ENCODE measurements around the gene STKLD1.

STKLD1 gene

DNA sequence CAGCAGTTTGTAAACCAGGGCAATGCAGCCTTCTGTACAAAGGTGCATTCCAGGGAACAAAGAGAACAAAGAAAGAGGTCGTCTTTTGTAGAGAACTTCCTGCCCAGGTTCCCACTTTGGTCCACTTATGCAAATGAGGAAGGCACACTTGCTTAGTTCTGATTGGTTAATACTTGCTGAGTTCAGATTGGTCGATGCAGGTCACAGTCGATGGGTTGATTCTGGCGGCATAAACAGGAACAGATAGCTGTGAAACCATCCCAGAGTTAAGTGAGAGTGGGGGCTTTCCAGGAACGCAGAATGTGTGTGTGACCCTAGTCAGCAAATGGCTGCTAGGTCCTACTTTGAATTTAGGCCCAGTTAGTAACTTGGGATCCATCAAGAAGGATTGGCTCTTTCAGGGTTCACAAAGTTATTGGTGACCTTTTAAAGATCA is 44.2 kb downstream of the STKLD1 start:
- no peak for DNase-seq

DNA sequence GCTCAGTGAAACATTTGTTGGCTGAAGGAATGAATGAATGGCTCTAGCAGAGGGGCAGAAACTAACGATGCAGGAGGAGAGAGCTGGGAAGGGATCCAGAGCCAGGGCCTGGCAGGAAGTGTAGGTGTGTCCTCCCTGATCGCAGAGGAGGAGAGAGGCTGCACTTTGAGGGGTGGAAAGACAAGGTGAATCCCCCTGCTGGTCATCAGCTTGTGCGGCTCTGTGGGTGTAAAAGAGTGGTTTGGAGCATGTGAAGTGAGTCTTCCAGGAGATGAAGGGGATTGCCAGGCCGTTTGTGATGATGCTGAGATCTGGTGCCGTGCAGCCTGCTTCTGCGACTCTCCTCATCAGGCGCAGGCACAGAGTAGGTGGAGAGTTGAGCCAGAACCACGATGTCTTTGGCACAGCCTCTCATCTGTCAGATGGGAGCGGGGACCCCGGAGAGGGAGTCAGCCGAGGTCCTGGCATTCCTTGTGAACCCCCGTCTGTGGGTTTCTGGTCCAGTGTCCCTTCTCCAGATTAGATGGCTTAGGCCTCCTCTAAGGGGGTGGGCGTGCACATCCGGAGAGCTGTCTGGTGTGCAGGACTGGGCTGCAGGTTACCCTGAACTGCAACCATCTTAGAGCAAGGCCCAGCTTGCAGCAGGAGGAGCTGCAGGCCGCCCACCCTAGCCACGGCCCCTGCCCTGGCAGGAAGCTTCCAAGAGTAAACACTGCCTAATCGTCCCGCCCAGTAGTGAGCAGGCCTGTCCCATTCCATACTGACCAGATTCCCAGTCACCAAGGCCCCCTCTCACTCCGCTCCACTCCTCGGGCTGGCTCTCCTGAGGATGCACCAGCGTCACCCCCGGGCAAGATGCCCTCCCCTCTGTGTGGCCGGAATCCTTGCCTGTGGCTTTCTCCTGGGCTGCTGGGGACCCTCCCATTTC is 45.7 kb downstream of the STKLD1 start, which contains the start of gene ADAMTS13:
Gene ADAMTS13 (plus strand): TSS at position 753 of the 928 bp plus-strand sequence. CDS start 77 bp downstream, at position 830.
- no peak for DNase-seq

DNA sequence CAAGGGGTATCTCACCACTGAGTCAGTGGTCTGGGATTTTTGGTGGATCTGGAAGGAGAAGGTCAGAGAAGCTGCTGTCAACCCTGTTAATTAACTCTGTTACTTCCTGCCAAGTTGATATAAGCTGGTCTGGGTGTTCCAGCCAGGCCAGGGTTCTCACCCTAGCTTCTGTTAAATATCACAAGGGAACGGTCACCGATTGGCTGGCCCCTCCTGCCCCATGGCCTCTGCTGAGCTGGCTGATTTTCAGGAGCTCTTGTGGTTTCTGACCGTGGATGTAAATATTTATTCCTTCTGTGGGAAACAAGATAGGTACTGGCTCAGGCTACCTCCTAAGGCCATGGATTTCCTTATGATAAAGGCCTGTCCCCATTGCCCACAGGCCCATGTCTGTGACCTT is 47.0 kb downstream of the STKLD1 start:
- DNase-seq, result no peak

DNA sequence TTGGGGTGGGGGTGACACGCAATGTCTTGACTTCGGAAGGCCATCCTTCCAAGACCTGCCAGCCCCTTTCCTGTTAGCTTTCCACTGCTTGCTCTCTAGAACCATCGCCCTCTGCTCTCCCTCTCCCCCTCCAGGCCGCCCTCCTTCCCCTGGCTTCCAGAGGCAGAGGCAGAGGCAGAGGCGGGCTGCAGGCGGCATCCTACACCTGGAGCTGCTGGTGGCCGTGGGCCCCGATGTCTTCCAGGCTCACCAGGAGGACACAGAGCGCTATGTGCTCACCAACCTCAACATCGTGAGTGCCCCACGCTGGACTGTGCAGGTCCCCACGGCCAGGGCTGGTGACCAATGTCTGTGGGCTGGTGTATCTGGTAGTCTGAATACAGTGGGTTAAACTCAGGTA is 48.0 kb downstream of the STKLD1 start:
- no peak for DNase-seq

DNA sequence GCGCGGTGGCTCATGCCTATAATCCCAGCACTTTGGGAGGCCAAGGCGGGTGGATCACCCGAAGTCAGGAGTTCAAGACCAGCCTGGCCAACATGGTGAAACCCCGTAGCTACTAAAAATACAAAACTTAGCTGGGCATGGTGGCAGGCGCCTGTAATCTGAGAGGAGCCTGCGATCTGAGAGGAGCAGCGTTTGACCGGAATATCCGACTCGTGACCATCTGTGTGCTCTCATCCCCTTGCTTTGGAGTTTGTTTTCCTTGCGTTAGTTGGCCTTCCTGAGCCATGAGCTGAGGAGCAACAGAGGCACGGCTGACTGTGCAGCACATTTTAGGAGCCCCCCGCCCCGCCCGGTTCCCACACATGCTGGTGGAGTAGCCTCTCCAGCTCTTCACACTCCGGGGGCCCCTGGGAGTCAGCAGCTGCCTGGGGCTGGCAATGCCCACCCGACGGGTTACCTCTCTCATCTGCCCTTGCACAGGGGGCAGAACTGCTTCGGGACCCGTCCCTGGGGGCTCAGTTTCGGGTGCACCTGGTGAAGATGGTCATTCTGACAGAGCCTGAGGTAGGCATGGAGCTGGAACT is 49.0 kb downstream of the STKLD1 start:
- DNase-seq, result no peak

DNA sequence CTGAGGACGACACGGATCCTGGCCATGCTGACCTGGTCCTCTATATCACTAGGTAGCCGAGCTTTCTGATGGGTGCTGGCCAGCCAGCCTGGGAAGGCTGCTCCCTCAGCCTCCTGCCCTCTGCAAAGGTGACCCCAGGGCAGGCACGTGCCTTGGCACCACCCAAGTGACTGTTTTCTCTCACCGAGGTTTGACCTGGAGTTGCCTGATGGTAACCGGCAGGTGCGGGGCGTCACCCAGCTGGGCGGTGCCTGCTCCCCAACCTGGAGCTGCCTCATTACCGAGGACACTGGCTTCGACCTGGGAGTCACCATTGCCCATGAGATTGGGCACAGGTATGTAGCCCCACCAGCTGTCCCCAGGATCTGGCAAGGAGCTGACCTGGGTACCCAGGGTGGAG is 49.8 kb downstream of the STKLD1 start:
- no peak for DNase-seq

DNA sequence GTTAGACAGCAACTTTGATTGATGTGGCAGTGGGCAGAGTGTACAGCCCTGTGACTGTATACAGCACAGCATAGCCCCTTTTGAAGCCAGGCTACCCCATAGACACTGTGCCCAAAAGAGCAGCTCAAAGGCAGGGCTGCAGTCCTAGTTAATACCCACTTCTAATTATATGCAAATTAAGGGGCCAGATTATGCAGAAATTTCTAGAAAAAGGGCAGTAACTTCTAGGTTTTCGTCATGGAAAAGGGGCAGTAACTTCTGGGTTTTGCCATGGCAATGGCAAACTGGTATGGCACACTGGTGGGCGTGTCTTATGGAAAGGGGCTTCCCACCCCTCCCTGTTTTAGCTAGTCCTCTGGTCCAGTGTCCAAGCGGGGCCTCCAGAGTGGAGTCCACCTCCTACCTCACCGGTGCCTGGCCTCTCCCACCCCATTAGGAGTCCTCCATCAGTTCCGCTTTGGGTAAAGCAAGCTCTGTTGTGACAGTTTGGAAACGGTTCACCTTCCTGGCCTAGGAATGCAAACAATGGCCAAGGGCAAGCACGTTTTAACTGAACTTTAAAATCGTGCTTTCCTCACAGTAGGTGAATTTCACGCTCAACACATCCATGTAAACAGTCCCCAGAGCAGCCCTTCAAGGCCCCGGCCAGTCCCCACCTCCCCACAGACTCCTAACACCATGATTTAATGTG is 51.6 kb downstream of the STKLD1 start:
- DNase-seq, result no peak

DNA sequence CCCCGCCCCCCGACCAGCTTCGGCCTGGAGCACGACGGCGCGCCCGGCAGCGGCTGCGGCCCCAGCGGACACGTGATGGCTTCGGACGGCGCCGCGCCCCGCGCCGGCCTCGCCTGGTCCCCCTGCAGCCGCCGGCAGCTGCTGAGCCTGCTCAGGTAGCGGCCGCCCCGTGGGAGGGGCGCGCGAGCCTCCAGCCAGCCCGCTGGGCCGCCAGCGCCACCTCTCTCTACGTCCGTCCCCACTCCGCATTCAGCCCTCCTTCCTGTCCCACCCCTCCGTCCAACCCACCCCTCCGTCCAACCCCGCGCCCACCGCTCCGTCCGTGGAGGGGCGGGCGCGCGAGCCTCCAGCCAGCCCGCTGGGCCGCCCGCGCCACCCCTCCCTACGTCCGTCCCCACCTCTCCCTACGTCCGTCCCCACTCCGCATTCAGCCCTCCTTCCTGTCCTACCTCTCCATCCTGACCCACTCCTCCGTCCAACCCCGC is 52.5 kb downstream of the STKLD1 start:
- DNase-seq, result no peak

DNA sequence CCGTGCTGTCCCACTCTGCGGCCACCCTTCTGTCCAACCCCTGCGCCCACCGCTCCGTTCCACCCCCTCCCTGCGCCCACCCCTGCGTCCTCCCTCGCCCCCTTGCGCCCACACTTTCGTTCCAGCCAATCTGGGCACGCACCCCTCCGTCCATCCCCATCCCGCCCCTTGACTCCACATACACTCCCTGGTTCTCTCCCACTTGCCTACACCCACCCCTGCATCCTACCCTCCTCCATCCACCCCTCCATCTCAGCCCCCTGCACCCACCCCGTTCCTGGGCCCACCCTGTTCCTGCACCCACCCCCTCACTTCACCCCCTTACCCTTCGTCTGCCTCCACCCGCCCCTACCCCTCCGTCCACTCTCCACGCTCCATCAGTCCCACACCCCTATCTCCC is 53.0 kb downstream of the STKLD1 start:
- DNase-seq, result no peak

DNA sequence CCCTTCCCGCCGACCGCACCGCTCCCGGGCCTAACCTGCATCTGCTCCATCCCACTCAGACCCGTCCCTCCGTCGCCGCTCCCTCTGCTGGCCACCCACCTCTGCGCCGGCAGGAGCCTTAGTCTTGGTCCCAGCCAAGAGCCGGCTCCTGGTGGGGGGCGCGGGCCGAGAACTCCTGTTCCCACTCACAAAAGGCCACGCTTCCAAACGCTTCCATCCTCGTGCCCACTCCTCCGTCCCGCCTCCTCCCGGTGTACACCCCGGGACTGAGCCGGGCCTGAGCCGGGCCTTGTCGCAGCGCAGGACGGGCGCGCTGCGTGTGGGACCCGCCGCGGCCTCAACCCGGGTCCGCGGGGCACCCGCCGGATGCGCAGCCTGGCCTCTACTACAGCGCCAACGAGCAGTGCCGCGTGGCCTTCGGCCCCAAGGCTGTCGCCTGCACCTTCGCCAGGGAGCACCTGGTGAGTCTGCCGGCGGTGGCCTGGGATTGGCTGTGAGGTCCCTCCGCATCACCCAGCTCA is 53.5 kb downstream of the STKLD1 start:
- DNase-seq, result peak; percentile 30

DNA sequence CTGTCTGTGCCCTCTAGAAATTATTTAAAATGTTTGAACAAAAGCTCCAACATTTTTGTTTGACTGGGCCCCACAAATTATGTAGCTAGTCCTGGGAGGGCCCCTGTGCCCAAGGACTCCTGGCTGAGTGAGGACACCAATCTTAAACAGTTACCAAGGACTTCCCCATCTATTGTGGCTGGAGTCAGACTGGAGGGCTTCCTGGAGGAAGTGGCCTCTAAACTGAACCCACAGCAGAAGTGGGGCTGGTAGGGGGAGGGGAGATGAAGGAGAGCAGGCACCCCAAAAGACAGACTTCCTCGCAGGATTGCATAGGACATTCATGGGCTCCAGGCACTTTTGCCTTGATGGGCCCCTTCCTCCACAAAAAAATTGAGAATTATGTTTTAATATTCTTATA is 54.1 kb downstream of the STKLD1 start:
- DNase-seq, result no peak

DNA sequence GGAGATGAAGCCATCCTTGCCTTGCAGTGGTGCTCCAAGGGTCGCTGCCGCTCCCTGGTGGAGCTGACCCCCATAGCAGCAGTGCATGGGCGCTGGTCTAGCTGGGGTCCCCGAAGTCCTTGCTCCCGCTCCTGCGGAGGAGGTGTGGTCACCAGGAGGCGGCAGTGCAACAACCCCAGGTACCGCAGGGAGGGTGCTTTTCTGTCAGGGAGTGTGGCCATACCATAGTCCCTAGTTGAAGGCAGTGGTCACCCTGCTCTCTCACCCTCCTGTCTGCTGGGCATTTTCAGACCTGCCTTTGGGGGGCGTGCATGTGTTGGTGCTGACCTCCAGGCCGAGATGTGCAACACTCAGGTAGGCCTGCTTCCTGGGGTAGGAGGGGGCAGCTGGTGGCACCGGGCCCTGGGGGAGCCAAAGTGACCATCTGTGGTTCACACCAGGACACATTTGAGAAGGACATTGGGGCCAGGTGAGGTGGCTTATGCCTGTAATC is 57.2 kb downstream of the STKLD1 start:
- DNase-seq, result no peak

DNA sequence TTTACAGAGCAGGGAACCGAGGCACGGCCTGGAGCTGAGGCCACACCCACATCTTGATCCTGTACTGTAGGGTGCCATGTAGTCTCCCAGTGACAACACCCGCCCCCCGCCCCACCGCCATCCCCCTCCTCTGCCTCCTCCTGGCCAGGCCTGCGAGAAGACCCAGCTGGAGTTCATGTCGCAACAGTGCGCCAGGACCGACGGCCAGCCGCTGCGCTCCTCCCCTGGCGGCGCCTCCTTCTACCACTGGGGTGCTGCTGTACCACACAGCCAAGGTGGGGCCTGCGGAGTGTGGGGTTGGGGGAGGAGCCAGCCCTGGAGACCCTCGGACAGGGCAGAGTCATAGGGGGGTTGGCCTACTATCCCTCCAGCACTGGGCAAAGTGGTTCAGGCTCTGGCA is 60.5 kb downstream of the STKLD1 start:
- no peak for DNase-seq

DNA sequence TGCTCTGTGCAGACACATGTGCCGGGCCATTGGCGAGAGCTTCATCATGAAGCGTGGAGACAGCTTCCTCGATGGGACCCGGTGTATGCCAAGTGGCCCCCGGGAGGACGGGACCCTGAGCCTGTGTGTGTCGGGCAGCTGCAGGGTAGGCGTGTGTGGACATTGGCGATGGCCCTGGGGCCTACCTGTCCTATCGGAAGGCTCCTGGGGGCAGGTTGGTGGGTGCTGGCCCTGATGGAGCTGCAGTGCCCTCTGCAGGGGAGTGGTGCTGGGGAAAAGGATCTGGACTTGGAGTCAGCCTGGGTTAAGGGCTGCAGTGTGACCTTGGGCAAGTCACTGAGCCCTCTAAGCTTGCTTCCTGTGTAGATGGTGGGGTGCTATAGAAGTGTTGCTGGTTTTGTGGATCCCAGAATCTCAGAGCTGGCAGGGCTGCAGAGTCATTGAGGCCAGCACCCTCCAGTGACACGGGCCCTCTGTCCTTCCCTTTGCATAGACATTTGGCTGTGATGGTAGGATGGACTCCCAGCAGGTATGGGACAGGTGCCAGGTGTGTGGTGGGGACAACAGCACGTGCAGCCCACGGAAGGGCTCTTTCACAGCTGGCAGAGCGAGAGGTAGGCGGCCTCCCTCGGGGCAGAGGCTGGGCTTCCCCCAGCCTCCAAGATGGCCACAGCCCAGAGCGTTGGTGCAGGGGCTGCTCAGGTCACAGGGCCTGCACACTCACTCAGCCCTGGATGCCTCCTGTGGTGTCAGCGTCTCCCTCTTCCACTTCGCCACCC is 61.8 kb downstream of the STKLD1 start:
- DNase-seq, result no peak

DNA sequence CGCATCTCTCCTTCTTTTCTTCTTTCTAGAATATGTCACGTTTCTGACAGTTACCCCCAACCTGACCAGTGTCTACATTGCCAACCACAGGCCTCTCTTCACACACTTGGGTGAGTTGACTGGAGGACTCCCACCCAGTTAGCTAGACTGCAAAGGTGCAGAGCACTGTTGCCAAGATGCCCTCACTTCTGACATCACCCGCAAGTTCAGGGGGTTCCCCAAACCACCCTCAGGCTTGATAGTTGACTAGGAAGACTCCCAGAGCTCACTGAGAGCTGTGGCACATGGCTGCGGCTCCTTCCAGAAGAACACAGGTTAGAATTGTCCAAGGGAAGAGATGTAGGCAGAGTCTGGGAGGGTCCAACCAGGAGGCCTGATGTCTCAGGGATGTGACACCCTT is 63.2 kb downstream of the STKLD1 start:
- DNase-seq, result no peak

DNA sequence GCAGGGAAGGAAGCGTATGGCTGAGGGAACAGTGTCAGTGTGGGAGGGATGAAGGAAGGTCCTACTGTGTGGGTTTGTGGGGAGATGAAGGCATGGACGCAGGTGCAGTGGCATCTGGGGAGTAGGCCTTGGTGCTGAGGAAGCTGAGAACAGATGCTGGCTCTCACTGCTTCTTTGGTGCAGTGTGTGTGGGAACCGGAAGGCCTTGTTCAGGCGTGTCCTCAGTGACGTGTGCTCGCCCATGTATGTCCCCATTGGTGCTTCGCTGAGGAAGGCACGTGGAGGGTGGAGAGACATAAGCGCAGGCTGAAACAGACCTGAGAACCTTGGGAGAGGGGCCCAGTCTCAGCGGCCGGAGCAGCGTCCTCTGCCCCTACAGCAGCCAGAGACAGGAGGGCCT is 64.7 kb downstream of the STKLD1 start:
- no peak for DNase-seq

DNA sequence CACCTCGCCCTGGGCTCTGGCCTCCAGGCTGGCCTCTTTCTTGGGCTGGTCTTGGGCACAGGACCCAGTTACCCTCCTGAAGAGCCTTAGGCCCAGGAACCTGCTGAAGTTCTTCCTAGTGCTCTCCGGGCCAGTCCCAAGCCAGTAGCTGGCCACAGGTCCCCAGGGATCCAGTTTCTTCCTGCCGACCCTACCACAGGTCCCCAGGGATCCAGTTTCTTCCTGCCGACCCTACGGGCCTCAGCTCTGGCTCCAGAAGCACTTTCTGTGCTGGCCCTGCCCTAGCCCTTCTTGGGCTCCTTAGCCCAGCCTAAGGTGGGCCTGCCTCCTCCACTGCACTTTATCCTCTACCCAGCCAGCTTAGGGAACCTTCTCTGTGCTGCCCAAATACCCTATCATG is 65.4 kb downstream of the STKLD1 start:
- DNase-seq, result no peak

DNA sequence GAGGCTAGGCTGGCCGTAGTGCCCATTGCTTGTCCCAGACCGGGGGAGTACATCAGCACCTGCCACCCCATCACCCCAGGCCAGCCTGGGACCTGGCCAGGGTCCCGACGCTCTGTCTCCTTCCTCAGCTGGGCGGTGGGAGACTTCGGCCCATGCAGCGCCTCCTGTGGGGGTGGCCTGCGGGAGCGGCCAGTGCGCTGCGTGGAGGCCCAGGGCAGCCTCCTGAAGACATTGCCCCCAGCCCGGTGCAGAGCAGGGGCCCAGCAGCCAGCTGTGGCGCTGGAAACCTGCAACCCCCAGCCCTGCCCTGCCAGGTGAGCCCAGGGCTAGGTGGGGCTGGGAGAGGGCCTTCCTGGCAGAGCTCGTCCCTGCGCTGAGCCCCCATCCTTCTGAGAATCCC is 67.1 kb downstream of the STKLD1 start:
- no peak for DNase-seq

DNA sequence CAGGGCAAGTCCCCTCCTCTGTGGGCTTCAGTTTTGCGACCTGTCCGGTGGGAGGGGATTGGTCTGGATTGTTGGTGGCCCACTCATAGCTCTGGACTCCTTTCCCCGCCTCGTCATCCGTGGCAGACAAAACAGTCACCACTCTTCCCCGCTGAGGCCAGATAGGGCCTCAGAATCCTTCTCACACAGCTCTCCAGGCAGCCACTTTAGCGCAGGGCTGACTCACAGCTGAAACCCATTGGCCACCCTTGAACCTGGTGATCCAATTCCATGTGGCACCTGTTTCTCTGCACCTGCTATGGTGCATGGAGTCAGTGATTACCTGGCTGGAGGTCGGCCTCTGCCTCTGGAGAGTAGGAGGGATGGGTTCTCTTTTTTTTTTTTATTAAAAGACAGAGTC is 67.8 kb downstream of the STKLD1 start:
- DNase-seq, result no peak

DNA sequence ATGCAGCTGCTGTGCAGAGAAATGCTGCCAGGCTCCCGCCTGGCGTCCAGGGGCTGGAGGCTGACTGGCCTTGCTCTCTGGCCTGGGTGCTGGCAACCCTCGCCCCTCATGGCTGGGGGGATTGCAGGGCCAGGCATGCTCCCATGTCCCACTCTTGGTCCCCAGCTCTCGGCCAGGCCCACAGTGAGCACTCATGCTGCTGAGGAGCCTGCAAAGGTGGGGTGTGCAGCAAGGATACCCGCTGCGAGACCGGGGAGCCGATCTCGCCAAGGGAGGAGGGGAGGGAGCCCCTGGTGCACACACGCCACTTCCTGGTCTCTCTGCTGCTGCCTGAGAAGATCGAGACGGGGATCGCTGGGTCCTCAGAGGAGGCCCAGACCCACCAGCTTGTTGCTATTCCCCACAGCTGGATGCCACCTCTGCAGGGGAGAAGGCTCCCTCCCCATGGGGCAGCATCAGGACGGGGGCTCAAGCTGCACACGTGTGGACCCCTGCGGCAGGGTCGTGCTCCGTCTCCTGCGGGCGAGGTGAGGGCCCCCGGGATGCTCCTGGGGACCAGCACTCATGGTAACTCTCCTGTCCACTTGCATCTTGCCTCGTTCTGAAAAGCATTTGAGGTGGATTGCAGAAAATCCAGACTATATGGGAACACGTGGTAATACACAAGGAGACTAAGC is 69.3 kb downstream of the STKLD1 start:
- no peak for DNase-seq

DNA sequence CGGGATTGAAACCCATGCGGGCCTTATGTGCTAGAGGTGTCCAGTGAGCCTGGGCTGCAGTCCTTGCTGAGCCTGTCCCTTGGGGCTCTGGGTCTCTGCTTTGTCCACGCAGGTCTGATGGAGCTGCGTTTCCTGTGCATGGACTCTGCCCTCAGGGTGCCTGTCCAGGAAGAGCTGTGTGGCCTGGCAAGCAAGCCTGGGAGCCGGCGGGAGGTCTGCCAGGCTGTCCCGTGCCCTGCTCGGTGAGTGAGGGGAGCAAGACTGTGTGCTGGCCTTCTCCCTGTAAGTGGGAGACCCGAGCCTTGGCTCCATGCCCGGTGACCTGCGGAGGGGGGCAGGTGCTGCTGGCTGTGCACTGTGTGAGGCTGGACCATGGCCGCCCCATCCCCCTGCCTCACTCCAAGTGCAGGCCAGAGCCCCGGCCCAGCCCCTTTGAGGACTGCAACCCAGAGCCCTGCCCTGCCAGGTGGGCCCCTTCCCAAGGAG is 72.4 kb downstream of the STKLD1 start:
- no peak for DNase-seq

DNA sequence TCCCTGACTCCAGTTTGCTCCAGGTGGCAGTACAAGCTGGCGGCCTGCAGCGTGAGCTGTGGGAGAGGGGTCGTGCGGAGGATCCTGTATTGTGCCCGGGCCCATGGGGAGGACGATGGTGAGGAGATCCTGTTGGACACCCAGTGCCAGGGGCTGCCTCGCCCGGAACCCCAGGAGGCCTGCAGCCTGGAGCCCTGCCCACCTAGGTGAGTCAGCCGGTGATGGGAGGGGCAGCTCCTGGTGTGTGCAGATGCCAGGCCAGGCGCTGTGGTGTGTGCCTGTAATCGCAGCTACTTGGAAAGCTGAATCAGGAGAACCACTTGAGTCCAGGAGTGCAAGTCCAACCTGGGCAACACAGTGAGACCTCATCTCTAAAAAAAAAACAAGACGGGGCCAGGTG is 73.6 kb downstream of the STKLD1 start:
- no peak for DNase-seq
